GM12891 (cell line): ENCODE results near the gene CDC42EP2.
A peak's percentile ranks its signal among the peaks of the same experiment; 100 is the strongest.

Experiments used
- DNase-seq: peaks from one replicate; pipeline ENCODE4 v3.0.0; 2011; ENCODE audit warnings: low spot score; ENCODE audit not compliant: insufficient read length
- FAIRE-seq: peaks from 2 replicates; lab custom pipeline; 2011; peaks lifted over from hg19 to GRCh38; lab: Jason Lieb, UNC
- PAX5 ChIP-seq: IDR thresholded peaks from 2 replicates; pipeline ENCODE4 v1.6.1; 2011; ENCODE audit warnings: low read length, moderate library complexity, mild to moderate bottlenecking; ENCODE audit not compliant: insufficient read depth, severe bottlenecking
- POLR2A ChIP-seq: IDR thresholded peaks from 2 replicates; pipeline ENCODE4 v1.6.1; 2011; ENCODE audit warnings: low read depth, low read length, control low read depth
- POLR2AphosphoS5 ChIP-seq: IDR thresholded peaks from 2 replicates; pipeline ENCODE4 v1.6.1; 2011; ENCODE audit warnings: low read depth, low read length, control low read depth
- POU2F2 ChIP-seq: IDR thresholded peaks from 2 replicates; pipeline ENCODE4 v1.6.1; 2011; ENCODE audit warnings: low read depth, mild to moderate bottlenecking, control low read depth, low read length, moderate library complexity
- SPI1 ChIP-seq: IDR thresholded peaks from 2 replicates; pipeline ENCODE4 v1.6.1; 2011; ENCODE audit warnings: low read depth, low read length, control low read depth
- TAF1 ChIP-seq: IDR thresholded peaks from 2 replicates; pipeline ENCODE4 v1.6.1; 2011; ENCODE audit warnings: low read depth, low read length, control low read depth

The CDC42EP2 gene

DNA sequence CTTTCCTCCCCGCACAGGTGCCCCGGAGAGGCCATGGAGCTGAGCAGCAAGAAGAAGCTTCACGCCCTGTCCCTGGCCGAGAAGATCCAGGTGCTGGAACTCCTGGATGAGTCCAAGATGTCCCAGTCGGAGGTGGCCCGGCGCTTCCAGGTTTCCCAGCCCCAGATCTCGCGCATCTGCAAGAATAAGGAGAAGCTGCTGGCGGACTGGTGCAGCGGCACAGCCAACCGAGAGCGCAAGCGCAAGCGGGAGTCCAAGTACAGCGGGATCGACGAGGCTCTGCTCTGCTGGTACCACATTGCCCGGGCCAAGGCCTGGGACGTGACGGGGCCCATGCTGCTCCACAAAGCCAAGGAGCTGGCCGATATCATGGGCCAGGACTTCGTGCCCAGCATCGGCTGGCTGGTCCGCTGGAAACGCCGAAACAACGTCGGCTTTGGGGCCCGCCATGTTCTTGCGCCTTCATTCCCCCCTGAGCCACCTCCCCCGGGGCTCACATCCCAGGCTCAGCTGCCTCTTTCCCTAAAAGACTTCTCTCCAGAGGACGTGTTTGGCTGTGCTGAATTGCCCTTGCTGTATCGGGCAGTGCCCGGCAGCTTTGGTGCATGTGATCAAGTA lies 41.2 kb downstream of the CDC42EP2 start:
- no peak for TF ChIP-seq SPI1
- no peak for TF ChIP-seq PAX5
- no peak for TF ChIP-seq POLR2AphosphoS5
- TF ChIP-seq TAF1 = no peak
- TF ChIP-seq POU2F2 = no peak
- TF ChIP-seq POLR2A = no peak
- DNase-seq (no peak), FAIRE-seq (no peak)

DNA sequence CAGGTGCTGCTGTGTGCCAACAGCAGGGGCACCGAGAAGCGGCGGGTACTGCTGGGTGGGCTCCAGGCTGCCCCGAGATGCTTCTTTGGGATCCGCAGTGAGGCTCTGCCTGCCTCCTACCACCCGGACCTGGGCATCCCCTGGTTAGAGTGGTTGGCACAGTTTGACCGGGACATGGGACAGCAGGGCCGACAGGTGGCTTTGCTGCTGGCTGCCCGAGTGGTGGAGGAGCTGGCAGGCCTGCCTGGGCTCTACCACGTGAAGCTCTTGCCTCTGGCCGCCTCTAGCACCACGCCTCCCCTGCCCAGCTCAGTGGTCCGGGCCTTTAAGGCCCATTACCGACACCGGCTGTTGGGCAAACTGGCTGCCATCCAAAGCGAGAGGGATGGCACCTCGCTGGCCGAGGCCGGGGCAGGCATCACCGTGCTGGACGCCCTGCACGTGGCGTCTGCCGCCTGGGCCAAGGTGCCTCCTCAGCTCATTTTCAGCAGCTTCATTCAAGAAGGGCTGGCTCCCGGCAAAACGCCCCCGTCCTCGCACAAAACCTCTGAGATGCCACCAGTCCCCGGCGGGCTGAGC lies 41.8 kb downstream of the CDC42EP2 start:
- DNase-seq (no peak), FAIRE-seq (no peak)
- no peak for TF ChIP-seq POLR2A
- no peak for TF ChIP-seq POU2F2
- TF ChIP-seq PAX5 = no peak
- TF ChIP-seq SPI1 = no peak
- no peak for TF ChIP-seq POLR2AphosphoS5
- TF ChIP-seq TAF1 = no peak

DNA sequence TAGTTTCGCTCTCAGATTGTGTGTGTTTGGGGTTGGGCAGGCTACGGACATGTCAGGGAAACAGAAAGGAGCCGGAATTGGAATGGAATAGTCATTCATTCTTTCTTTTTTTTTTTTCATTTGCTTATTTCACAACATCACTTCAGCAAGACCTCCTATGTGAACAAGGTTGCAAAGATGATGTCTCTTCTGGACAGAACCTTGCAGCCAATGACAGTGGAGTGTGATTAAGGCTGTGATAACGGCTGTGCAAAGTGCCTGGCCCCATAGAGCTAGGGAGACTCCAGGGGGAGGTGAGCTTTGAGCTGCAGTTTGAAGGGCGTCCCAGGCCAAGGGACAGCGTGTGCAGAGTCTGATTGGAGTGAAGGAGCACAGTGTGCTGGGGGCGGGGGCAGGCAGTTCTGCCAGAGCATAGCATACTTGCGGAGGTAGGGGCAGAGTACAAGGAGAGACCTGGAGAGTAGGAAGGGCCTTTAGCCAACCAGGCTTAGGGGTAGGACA lies 43.2 kb downstream of the CDC42EP2 start:
- FAIRE-seq (no peak), DNase-seq (no peak)
- TF ChIP-seq SPI1 = no peak
- TF ChIP-seq POLR2A = no peak

DNA sequence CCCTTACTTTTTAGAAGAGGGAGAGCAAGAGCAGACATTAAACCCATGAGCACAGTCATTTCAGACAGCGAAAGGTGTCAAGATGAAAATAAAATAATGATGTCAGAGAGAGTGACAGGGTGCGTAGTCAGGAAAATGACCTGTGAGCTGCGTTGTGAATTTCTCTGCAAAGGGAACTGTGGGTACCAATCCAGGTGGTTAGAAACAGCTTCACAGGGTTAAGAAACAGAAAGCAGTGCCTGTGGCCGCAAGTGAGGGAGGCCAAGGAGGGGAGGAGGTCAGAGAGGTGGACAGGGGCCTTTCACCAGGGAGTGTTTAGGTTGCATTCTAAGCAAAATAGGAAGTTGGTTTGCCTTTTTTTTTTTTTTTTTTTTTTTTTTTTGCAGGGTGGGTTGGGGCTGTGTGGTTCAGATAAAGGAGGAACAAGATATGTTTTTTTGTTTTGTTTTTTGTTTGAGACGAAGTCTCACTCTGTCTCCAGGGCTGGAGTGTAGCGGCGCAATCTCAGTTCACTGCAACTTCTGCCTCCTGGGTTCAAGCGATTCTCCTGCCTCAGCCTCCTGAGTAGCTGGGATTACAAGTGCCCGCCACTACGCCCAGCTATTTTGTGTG lies 47.8 kb downstream of the CDC42EP2 start:
- no peak for DNase-seq
- TF ChIP-seq TAF1 (no peak), POU2F2 (no peak), POLR2AphosphoS5 (no peak), POLR2A (no peak), SPI1 (no peak), PAX5 (no peak)
- FAIRE-seq = no peak

DNA sequence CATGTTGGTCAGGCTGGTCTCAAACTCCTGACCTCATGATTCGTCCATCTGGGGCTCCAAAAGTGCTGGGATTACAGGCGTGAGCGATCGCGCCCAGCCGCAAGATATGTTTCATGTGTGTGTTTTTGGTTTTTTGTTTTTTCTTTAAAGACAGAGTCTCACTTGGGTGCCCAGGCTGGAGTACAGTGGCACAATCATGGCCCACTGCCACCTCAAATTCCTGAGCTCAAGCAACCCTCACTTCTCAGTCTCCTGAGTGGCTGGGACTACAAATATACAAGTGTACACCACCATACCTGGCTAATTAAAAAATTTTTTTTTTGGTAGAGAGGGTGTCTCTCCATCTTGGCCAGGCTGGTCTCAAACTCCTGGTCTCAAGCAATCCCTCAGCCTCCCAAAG lies 48.3 kb downstream of the CDC42EP2 start:
- no peak for DNase-seq
- no peak for TF ChIP-seq POU2F2
- TF ChIP-seq TAF1 = no peak
- TF ChIP-seq POLR2AphosphoS5 = no peak
- no peak for TF ChIP-seq PAX5
- no peak for TF ChIP-seq POLR2A
- TF ChIP-seq SPI1 = no peak
- FAIRE-seq = no peak

DNA sequence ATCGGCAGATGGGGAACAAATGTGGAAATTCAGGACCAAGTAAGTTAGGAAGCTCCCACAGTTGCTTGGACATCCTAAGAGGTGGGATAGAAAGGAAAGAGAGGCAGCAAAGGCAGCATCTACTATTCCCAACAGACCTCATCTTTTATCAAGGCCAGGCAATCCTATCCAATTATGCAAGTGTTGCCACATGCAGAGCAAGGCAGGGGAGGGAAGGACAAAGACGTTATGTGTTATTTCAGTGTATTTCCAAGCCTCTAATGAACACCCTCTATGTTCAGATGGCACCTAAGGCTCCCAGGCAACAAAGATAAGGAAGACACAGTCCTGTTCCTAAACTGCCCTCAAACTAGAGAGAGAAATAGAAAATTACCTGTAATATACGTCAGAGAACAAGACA lies 49.1 kb downstream of the CDC42EP2 start:
- FAIRE-seq (no peak), DNase-seq (no peak)
- TF ChIP-seq POLR2A (no peak), TAF1 (no peak), PAX5 (no peak), POLR2AphosphoS5 (no peak), POU2F2 (no peak), SPI1 (no peak)

DNA sequence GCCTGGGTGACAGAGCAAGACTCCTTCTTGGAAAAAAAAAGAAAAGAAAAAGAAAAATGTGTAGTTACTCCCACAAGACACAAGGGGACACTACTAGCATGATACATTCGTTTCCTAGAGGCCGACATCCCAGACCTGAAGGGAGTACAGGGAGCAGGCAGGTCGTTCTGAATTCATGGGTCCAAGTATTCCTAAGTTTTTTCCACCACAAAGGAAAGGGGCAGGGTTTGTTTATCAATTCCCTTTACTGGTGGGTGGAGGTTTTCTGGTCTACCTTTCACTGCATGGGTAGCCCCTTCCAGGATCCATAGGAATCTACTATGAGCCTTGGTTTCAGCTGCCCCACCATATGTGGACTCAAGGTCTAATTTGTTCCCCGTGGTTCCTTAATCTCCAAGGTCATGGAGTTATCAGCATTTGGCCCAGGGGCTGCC lies 51.7 kb downstream of the CDC42EP2 start:
- TF ChIP-seq POLR2A = no peak
- no peak for TF ChIP-seq POLR2AphosphoS5
- TF ChIP-seq POU2F2 = no peak
- TF ChIP-seq PAX5 = no peak
- TF ChIP-seq TAF1 = no peak
- TF ChIP-seq SPI1 = no peak
- DNase-seq = peak; percentile 67
- no peak for FAIRE-seq

DNA sequence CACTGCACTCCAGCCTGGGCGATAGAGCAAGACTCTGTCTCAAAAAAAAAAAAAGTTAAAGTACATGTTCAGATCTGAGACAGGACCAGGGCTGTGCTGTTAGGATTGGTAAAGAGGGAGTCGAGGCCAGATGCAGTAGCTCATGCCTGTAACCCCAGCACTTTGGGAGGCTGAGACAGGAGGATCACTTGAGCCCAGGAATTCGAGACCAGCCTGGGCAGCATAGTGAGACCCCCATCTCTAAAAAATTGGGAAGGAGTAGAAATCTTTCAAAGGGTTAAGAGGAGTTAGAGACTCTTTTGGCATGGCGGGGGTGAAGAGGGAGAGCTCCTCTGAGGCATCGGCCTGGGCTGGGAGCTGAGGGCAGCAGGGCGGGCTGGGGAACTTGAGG lies 56.0 kb downstream of the CDC42EP2 start:
- FAIRE-seq (no peak), DNase-seq (no peak)
- TF ChIP-seq TAF1 (no peak), SPI1 (no peak), POLR2AphosphoS5 (no peak), POU2F2 (no peak)
